GM18909 (cell line): ENCODE data around the gene KIF2A.
A peak's percentile ranks its signal among the peaks of the same experiment; 100 is the strongest.

Experiments used
- ATAC-seq: cut with Tn5 transposase; IDR thresholded peaks from one replicate; pipeline ENCODE4 v1.9.1; 2021; ENCODE audit warnings: mild to moderate bottlenecking; ENCODE audit not compliant: unreplicated experiment, poor library complexity

Gene KIF2A

GRCh38 chr5:62373382-62373781, 67.4 kb downstream of the KIF2A start:
- no peak for ATAC-seq

- ATAC-seq, result no peak
These were observed 68.1 kb downstream of the KIF2A start for GRCh38 chr5:62374090-62374489.

DNA sequence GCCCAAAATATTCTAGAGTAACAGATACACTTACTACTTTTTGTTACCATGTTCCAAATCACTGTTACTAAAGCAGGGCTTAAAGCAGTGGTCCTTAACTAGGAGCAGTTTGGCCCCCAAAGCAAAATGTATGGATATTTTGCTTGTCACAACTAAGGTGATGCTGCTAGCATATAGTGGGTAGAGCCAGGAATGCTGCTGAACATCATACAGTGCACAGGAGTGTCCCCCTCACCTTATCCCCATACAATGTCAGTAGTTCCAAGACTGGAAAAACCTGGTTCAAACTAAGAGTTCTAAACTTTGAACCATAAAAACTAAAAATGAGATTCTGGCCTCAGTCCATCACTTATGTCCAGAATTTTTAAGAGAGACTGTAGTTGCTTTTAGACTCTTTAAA, 69.6 kb downstream of the KIF2A start:
- ATAC-seq, result no peak

- ATAC-seq, result no peak
These were observed 70.1 kb downstream of the KIF2A start for GRCh38 chr5:62376064-62376463.

DNA sequence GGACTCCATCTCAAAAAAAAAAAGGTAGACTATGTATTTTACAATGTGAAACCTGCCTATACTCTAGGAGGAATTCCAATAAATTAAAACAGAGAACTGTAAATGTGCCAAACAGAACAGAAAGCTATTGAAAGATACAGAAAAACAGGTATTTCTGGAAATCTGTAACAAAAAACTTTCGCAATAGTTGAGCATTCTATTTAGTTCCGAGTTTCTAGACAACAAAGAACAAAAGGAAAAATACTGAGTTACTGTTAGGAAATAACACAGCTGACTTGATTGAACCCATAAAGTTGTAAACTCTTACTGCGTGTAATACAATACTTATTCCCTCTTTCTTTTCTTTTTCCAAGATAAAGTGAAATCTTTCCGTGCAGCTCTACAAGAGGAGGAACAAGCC, 79.1 kb downstream of the KIF2A start:
- ATAC-seq, result no peak

DNA sequence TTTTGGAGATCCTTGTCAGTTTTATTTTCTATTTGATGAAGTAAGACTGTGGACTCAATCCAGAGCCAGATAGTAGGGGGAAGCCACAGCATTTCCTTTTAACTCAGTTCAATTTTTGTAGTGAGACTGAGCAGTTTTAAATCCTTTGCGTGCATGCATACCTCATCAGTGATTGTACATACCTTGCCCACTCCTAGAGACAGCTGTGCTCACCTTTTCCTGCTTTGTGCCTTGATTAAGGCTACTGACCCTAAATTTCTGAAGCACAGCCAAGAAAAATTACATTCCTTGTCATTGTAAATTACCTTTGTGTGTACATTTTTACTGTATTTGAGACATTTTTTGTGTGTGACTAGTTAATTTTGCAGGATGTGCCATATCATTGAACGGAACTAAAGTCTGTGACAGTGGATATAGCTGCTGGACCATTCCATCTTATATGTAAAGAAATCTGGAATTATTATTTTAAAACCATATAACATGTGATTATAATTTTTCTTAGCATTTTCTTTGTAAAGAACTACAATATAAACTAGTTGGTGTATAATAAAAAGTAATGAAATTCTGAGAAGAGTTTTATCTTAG, 79.9 kb downstream of the KIF2A start:
- no peak for ATAC-seq

DNA sequence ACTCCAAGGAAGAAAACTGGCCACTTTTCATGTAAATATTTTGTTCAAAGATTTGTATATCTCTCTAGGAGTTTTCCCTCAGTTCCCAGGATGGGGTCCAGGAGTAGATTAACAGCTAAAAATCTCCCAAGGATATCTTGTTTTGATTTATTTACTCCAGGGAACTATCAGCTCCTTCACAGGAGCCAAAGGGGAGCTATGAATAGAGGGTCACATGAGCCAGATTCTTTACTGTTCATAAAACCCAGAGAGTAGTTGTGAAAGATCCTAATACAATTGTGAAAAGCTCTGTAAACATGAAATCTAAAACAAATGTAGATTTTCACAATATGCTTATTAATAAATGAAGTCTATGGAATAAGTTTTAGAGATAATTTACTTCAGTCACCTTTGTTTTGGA, 80.8 kb downstream of the KIF2A start:
- ATAC-seq, result no peak

- ATAC-seq, result no peak
These were observed 89.4 kb downstream of the KIF2A start for GRCh38 chr5:62395210-62395950.

- peak; percentile 98 for ATAC-seq
These were observed 97.6 kb downstream of the KIF2A start, which contains the start of gene DIMT1 for GRCh38 chr5:62403411-62404250. Gene DIMT1, minus strand, starts transcription at chr5:62403905. Its CDS starts 133 bp downstream, at chr5:62403772.

DNA sequence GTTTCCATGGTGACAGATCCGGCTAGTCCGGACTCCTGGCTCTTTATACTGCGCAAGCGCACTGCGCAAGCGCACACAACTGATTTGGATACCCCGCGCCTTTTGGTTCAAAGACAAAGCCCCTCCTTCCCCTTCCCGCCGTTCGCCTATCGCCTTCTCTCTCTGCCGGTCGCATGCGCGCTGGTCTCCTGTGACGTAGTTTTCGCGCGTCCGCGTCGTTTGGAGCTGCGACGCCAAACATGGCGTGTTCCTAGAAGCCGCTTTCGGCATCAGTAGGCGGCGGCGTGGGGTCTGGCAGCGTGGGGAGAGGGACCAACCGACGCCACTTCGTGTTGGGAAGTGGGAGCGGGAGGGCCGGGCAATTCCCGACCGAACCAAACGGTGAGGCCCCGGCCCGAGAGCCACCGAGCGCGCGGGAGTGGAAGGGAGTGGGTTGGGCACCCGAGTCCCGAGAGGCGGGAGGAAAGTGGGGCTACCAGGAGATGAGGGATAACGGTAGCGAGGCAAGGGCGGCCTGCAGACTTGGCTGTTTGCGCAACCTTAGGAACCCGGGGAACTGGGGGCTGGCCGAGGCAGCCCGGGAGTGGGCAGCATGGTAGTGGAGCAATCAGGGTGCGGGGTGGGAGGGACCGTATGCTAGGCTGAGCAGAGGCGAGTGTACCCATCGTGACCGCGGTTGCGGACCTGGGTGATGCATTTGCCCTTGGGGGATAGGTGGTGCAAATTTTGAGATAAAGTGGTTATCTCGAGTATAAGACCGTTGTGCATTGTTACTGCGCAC, 106.7 kb downstream of the KIF2A start, which contains the start of gene IPO11:
Gene IPO11 (plus strand): TSS at position 215 of the 781 bp plus-strand sequence. CDS start 24,517 bp downstream, outside the sequence.
- peak; percentile 97 for ATAC-seq

DNA sequence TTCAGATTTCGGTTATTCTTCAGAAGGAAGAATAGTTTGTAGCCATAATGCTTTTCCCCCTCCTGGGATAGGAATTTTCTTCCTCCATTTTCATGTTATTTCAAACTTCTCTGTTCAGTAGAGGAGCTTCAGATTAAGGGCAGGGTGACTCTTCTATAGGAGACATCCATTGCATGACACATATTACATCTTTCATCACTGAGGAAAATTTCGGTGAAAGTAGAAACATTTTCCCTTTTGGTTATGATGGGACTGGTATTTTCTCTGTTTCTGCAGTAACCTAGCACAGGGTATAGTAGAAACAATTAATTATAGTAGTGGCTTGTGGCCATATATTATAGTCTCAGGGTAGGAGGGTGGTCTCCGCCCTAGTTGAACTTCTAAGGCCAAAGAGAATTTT, 107.7 kb downstream of the KIF2A start:
- ATAC-seq, result no peak

GRCh38 chr5:62418462-62419076, 112.6 kb downstream of the KIF2A start:
- no peak for ATAC-seq

- no peak for ATAC-seq
These were observed 113.6 kb downstream of the KIF2A start for GRCh38 chr5:62419609-62420008.

DNA sequence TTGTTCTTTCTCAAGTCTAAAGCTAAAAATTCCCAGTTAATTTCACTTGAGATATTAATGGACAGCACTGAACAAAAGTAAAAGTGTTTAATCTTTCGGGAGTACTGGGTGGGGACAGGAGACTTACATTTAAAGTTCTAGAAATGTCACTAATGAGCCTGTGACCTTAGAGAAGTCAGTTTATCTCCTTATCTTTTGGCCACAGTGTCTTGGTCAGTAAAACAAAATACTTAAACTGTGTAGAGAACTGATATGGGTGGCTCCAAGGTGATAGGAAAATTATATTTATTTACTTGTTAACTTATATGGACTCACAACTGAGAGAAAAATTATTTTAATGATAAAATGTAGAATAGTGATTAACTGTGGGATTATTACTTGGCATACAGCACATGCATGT, 115.4 kb downstream of the KIF2A start:
- ATAC-seq, result no peak

DNA sequence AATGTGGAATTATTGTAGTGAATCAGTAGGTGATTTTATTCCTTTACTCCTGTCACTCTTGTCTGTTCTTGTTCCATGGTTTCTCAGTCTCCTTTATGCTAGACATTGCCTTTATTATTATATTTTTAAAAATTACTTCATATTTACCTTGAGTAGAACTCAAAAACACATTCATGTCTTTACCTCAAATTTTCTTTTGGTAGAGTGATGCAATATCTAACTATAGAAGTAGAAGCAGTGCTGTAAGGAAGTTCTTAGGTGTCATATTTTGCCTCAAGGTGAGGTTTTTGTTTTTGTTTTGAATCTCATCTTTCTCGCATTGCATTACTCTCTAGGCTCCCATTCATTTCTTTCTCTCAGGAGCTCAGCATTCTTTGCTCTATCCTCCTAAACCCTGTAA, 118.8 kb downstream of the KIF2A start:
- no peak for ATAC-seq

- no peak for ATAC-seq
These were observed 126.0 kb downstream of the KIF2A start for GRCh38 chr5:62431735-62432620.

- ATAC-seq, result no peak
These were observed 126.6 kb downstream of the KIF2A start for GRCh38 chr5:62432621-62433064.
